ENCODE data around the gene DDX47. TPM values are rescaled to one million over a fixed set of nuclear protein-coding genes. Genes with fewer than 3 reads are reported as not detected.
A peak's percentile ranks its signal among the peaks of the same experiment; 100 is the strongest.

DDX47 gene
- total and polyA plus RNA-seq, 8 donors, result 9.6 to 108 (median 31.8) TPM

DNA sequence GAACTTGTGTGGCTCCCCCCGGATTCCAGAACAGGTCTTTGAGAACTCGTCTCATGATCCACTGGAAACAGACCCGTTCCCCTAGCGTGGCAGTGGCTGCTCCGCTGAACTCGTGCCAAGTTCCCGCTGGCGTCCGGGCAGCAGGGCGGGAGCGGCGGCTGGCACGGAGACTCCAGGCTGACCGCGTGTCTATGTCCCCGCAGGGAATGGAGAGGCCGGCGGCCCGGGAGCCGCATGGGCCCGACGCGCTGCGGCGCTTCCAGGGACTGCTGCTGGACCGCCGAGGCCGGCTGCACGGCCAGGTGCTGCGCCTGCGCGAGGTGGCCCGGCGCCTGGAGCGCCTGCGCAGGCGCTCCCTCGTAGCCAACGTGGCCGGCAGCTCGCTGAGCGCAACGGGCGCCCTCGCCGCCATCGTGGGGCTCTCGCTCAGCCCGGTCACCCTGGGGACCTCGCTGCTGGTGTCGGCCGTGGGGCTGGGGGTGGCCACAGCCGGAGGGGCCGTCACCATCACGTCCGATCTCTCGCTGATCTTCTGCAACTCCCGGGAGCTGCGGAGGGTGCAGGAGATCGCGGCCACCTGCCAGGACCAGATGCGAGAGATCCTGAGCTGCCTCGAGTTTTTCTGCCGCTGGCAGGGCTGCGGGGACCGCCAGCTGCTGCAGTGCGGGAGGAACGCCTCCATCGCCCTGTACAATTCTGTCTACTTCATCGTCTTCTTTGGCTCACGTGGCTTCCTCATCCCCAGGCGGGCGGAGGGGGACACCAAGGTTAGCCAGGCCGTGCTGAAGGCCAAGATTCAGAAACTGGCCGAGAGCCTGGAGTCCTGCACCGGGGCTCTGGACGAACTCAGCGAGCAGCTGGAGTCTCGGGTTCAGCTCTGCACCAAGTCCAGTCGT, 26.2 kb upstream of the DDX47 start:
- peaks cover 14 to 44% (median 29%) of the 10 kb centered on the region in 4 donors for H3K4me1 ChIP-seq
- 1 to 6% (median 1%) methylated on average over 19 to 80 of the region's 80 CpGs for WGBS, 5 donors
- no peak for TF ChIP-seq POLR2A (IDR thresholded peaks at IDR 0.05)
- TF ChIP-seq POLR2AphosphoS5 (IDR thresholded peaks at IDR 0.05), result peak; percentile 16 to 91 (median 72)
- no peak for TF ChIP-seq EP300 (IDR thresholded peaks at IDR 0.05)
- TF ChIP-seq, protein P1, sequence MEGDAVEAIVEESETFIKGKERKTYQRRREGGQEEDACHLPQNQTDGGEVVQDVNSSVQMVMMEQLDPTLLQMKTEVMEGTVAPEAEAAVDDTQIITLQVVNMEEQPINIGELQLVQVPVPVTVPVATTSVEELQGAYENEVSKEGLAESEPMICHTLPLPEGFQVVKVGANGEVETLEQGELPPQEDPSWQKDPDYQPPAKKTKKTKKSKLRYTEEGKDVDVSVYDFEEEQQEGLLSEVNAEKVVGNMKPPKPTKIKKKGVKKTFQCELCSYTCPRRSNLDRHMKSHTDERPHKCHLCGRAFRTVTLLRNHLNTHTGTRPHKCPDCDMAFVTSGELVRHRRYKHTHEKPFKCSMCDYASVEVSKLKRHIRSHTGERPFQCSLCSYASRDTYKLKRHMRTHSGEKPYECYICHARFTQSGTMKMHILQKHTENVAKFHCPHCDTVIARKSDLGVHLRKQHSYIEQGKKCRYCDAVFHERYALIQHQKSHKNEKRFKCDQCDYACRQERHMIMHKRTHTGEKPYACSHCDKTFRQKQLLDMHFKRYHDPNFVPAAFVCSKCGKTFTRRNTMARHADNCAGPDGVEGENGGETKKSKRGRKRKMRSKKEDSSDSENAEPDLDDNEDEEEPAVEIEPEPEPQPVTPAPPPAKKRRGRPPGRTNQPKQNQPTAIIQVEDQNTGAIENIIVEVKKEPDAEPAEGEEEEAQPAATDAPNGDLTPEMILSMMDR (IDR thresholded peaks at IDR 0.05), result peak in 2 of 7 experiments; percentile 8 to 17
- intact Hi-C loops (cut with DNase I; ENCODE audit: low total_unique reads), result no loop called here
- peak overlapping the region; percentile 88 to 94 (median 91) for H3K27ac ChIP-seq
- no peaks in the 10 kb centered on the region for H3K9me3 ChIP-seq
- peak overlapping the region; percentile 55 to 73 (median 63) for H3K4me3 ChIP-seq
- H3K36me3 ChIP-seq, result no peaks in the 10 kb centered on the region
- peak; percentile 80 to 96 for DNase-seq
- no peaks in the 10 kb centered on the region for H3K27me3 ChIP-seq

DNA sequence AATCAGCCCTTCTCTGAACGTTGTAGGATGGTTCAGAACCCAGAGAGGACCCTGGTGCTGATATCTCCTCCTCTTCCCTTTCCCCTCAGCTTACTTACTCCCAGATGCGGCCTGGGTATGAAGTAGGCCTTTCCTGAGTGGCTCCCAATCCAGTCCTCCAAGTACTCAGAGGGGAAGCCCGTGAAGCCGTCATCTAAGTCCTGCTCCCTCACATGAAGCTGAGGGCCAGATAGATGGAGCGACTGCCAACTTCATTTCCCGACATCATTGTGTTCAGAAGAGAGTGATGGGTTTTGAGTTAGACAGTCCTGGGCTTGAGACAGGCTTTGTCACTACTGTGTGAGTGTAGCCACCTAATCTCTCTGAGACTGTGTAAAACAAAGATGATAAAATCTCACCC, 25.0 kb upstream of the DDX47 start:
- Histone ChIP-seq H3K4me3 (peak overlapping the region; percentile 55 to 73 (median 63)), H3K4me1 (peaks cover 18 to 50% (median 32%) of the 10 kb centered on the region in 4 donors), H3K9me3 (no peaks in the 10 kb centered on the region), H3K36me3 (no peaks in the 10 kb centered on the region), H3K27ac (peak overlapping the region in 4 of 5 donors; percentile 88 to 94 (median 92)), H3K27me3 (no peaks in the 10 kb centered on the region)
- intact Hi-C loops (cut with DNase I; ENCODE audit: low total_unique reads), result no loop called here
- TF ChIP-seq, protein P1 (IDR thresholded peaks at IDR 0.05), result no peak
- TF ChIP-seq POLR2AphosphoS5 (IDR thresholded peaks at IDR 0.05) (no peak), POLR2A (IDR thresholded peaks at IDR 0.05) (no peak)
- DNase-seq, result no peak
- 63 to 71% (median 67%) methylated on average over 6 of the region's 6 CpGs for WGBS, 5 donors

DNA sequence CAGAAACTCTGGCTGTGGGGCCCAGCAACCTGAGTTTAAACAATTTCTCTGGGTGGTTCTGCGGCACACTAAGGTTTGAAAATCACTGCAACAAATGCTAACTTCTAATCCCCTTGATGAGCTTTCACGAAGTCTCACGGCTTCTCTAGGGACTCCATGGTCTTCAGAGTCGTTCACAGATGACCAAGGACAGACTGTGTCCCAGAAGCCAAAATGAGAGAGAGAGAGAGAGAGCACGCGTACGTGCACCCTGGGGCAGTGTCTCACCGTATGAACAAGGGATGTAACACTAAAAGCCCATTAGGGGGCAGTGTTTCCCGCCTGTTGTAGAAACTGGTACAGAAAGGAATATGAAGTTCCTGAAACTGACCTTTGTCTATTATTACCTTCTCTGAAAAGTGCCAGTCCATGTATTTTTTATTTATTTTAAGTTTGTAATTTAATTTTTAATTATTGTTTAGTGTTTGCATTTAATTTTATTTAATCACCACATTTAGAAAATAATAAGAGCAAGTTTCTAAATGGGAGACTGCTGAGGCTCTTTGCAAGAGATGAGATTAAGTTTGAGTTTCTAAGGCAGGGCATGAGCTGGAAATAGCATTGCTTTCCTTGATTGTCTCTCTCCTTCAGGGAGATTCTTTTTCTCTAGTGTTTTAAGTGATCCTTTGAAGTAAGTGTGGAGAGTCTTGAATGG, 24.3 kb upstream of the DDX47 start:
- no peaks in the 10 kb centered on the region for H3K27me3 ChIP-seq
- H3K4me3 ChIP-seq, result peak overlapping the region in 2 of 4 donors; percentile 55 to 58
- no peaks in the 10 kb centered on the region for H3K9me3 ChIP-seq
- peak; percentile 70 to 92 for DNase-seq
- H3K4me1 ChIP-seq, result peaks cover 18 to 50% (median 32%) of the 10 kb centered on the region in 4 donors
- no peaks in the 10 kb centered on the region for H3K36me3 ChIP-seq
- 12 to 17% (median 13%) methylated on average over 9 of the region's 9 CpGs for WGBS, 5 donors
- intact Hi-C loops (cut with DNase I; ENCODE audit: low total_unique reads), result no loop called here
- TF ChIP-seq POLR2AphosphoS5 (IDR thresholded peaks at IDR 0.05) (peak in 1 of 3 donors; percentile 33), EP300 (IDR thresholded peaks at IDR 0.05) (no peak), POLR2A (IDR thresholded peaks at IDR 0.05) (no peak)
- TF ChIP-seq, protein P1 (IDR thresholded peaks at IDR 0.05), result peak in 5 of 7 experiments; percentile 59 to 88 (median 70)
- peak overlapping the region in 4 of 5 donors; percentile 88 to 94 (median 92) for H3K27ac ChIP-seq

DNA sequence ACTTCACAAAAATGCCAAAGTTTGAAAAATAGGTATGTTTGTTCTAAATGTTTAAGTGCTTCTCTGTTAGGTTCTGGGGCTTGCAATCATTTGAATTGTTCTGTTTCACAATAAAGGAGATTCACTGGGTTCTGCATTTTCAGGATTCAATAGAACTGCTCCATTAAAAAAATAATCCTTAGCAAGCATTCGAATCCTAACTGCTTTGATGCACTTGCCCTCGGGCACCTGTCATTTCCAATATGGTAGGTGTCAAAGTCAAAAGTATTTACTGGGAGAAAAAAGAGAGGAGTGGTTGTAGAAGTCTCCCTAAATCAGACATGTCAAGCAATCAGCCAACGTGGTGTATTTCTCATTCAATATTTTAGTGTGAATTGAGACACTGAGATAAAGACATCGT, 22.2 kb upstream of the DDX47 start:
- 51 to 68% (median 67%) methylated on average over 4 of the region's 4 CpGs for WGBS, 5 donors
- peaks cover 18 to 49% (median 32%) of the 10 kb centered on the region in 4 donors for H3K4me1 ChIP-seq
- H3K36me3 ChIP-seq, result no peaks in the 10 kb centered on the region
- H3K9me3 ChIP-seq, result no peaks in the 10 kb centered on the region
- intact Hi-C loops (cut with DNase I; ENCODE audit: low total_unique reads), result no loop called here
- TF ChIP-seq EP300 (IDR thresholded peaks at IDR 0.05) (no peak), POLR2A (IDR thresholded peaks at IDR 0.05) (no peak), POLR2AphosphoS5 (IDR thresholded peaks at IDR 0.05) (no peak)
- TF ChIP-seq, protein P1 (IDR thresholded peaks at IDR 0.05), result no peak
- no peak overlapping the region for H3K27ac ChIP-seq
- H3K4me3 ChIP-seq, result no peak overlapping the region
- H3K27me3 ChIP-seq, result no peaks in the 10 kb centered on the region
- no peak for DNase-seq
